ENCODE data around the gene SDC3. TPM values are rescaled to one million over a fixed set of nuclear protein-coding genes. Genes with fewer than 3 reads are reported as not detected.

The SDC3 gene
- total RNA-seq, 1 experiment from 2014 or later, result 7.7 TPM

DNA sequence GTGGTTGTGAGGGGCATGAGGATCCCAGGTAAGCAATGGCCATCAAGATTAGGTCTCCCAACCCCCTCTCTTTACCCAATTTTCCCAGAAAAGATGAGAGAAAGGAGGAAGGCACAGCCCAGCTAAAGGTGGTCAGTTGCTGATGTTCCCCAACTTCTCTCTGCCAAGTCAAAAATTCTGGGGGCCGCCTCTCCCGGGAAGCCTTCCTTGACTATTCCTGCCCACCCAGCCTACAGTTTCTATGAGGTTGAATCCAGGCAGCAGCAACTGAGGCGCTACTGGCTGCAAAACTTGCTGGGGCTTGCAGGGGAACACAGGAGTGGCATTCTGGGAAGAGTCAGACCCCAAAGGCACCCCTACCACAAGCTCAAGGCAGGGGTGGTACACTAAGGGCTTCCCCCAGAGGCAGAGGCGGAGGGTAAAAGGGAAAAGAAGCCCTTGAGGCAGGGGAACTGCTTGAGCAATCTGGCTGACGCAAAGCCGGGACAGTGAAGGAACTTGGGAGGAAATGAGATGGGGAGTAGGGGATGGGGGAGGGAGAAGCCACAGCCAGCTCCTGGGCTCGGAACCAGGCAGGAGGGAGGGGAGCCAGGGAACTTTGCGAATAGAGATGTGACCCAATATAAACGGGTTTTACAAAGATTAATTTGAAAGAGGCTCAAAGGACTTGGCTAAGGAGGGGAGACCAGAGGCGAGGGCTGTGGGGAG lies 31.2 kb downstream of the SDC3 start:
- no TSS peak for BruUV-seq (replicated peaks)
- no peak for TF ChIP-seq EZH2 (IDR thresholded peaks at IDR 0.05; ENCODE audit: borderline replicate concordance, low read depth, low read length, poor library complexity, severe bottlenecking)
- ChIA-PET POLR2A (ENCODE audit: low non-redundant PET) (no interaction called here), CTCF (interaction anchor here (0.7 kb wide), 1 partner anchor 97 kb away, joined by 3 read pairs; no protein-coding TSS in a partner anchor)
- peaks cover 23% of the 10 kb centered on the region for H3K4me1 ChIP-seq (ENCODE audit: insufficient read depth, low read length, poor library complexity, severe bottlenecking)
- intact Hi-C loops (cut with micrococcal nuclease; ENCODE audit: unreplicated experiment), result no loop called here
- peak; percentile 57 for DNase-seq (ENCODE audit: low spot score)
- no peaks in the 10 kb centered on the region for H3K9me3 ChIP-seq (ENCODE audit: low read depth, low read length, poor library complexity, severe bottlenecking)
- no peak overlapping the region for H3K4me3 ChIP-seq (ENCODE audit: low read depth, low read length, poor library complexity, severe bottlenecking)
- H3K27ac ChIP-seq (ENCODE audit: low read depth, low read length, poor library complexity, severe bottlenecking), result no peak overlapping the region
- H3K36me3 ChIP-seq (ENCODE audit: insufficient read depth, low read length, poor library complexity, severe bottlenecking), result no peaks in the 10 kb centered on the region
- no peaks in the 10 kb centered on the region for H3K27me3 ChIP-seq (replicated peaks; ENCODE audit: insufficient read depth, low read depth, low read length, poor library complexity)

DNA sequence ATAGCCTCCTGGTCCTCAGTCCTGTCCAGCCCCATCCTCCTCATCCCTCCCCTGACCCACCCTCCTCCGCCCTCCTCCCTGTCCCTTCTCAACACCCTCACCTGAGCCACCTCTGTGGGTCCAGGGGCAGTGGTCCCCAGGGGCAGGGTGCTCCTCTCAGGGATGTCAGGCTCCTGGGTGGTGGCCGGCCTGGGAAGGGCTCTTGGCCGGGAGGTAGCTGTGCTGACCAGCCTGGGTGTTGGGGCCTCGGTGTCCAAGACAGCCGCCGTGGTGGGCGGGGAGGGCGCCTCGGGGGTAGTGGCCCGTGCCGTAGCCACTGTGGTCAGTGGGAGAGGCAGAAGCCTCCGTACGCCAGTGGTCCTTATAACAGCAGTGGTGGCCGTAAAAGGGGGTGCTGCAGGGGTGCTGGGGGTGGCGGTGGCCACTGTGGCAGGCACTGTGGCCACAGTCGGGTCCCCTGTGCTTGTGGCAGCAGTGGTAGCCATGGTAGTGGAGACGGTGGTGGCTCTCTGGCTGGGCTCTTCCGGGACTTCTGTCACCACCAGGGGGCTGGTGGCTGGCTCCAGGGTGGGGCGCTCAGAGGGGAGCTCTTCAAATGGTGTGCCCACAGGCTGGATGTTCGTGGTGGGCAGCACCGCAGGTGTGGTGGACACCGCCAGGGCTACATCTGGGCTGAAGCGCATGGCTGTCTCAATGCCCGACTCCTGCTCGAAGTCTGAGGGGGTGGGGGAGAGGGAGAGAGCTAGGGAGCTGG lies 31.9 kb downstream of the SDC3 start:
- TF ChIP-seq, protein P1, sequence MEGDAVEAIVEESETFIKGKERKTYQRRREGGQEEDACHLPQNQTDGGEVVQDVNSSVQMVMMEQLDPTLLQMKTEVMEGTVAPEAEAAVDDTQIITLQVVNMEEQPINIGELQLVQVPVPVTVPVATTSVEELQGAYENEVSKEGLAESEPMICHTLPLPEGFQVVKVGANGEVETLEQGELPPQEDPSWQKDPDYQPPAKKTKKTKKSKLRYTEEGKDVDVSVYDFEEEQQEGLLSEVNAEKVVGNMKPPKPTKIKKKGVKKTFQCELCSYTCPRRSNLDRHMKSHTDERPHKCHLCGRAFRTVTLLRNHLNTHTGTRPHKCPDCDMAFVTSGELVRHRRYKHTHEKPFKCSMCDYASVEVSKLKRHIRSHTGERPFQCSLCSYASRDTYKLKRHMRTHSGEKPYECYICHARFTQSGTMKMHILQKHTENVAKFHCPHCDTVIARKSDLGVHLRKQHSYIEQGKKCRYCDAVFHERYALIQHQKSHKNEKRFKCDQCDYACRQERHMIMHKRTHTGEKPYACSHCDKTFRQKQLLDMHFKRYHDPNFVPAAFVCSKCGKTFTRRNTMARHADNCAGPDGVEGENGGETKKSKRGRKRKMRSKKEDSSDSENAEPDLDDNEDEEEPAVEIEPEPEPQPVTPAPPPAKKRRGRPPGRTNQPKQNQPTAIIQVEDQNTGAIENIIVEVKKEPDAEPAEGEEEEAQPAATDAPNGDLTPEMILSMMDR (conservative IDR thresholded peaks at IDR 0.05; ENCODE audit: low read depth, low read length), result peak; percentile 29; the same call in 1 of the 2 replicates
- no peak for TF ChIP-seq EZH2 (IDR thresholded peaks at IDR 0.05; ENCODE audit: borderline replicate concordance, low read depth, low read length, poor library complexity, severe bottlenecking)
- H3K27me3 ChIP-seq (replicated peaks; ENCODE audit: insufficient read depth, low read depth, low read length, poor library complexity), result no peaks in the 10 kb centered on the region
- peaks cover 6% of the 10 kb centered on the region for H3K9me3 ChIP-seq (ENCODE audit: low read depth, low read length, poor library complexity, severe bottlenecking)
- H3K4me1 ChIP-seq (ENCODE audit: insufficient read depth, low read length, poor library complexity, severe bottlenecking), result peaks cover 23% of the 10 kb centered on the region
- intact Hi-C loops (cut with micrococcal nuclease; ENCODE audit: unreplicated experiment), result no loop called here
- ChIA-PET POLR2A (ENCODE audit: low non-redundant PET) (no interaction called here), CTCF (no interaction called here)
- no peaks in the 10 kb centered on the region for H3K36me3 ChIP-seq (ENCODE audit: insufficient read depth, low read length, poor library complexity, severe bottlenecking)
- no TSS peak for BruUV-seq (replicated peaks)
- H3K27ac ChIP-seq (ENCODE audit: low read depth, low read length, poor library complexity, severe bottlenecking), result no peak overlapping the region
- DNase-seq (ENCODE audit: low spot score), result no peak
- no peak overlapping the region for H3K4me3 ChIP-seq (ENCODE audit: low read depth, low read length, poor library complexity, severe bottlenecking)

DNA sequence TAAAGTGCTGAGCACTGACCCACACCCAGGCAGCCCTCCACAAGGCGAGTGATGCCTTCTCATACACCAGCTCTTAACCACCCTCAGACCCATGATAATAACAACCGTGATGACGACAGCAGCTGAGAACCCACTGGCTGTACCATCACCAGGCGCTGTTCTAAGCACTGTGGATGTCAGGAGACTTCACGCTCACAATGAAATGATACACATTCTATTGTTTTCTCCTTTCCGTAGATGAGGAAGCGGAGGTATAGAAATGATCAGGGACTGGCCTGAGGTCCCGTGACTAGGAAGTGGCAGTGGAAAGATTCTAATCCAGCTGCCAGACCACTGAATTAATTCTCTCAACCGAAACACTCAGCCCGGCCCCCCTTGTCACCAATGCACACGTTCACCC lies 32.6 kb downstream of the SDC3 start:
- H3K36me3 ChIP-seq (ENCODE audit: insufficient read depth, low read length, poor library complexity, severe bottlenecking), result no peaks in the 10 kb centered on the region
- no peaks in the 10 kb centered on the region for H3K27me3 ChIP-seq (replicated peaks; ENCODE audit: insufficient read depth, low read depth, low read length, poor library complexity)
- H3K4me3 ChIP-seq (ENCODE audit: low read depth, low read length, poor library complexity, severe bottlenecking), result no peak overlapping the region
- POLR2A ChIA-PET (ENCODE audit: low non-redundant PET), result no interaction called here
- H3K27ac ChIP-seq (ENCODE audit: low read depth, low read length, poor library complexity, severe bottlenecking), result no peak overlapping the region
- no peak for DNase-seq (ENCODE audit: low spot score)
- H3K4me1 ChIP-seq (ENCODE audit: insufficient read depth, low read length, poor library complexity, severe bottlenecking), result peaks cover 23% of the 10 kb centered on the region
- CTCF ChIA-PET, result no interaction called here
- peaks cover 6% of the 10 kb centered on the region for H3K9me3 ChIP-seq (ENCODE audit: low read depth, low read length, poor library complexity, severe bottlenecking)
- intact Hi-C loops (cut with micrococcal nuclease; ENCODE audit: unreplicated experiment), result no loop called here
- TF ChIP-seq EZH2 (IDR thresholded peaks at IDR 0.05; ENCODE audit: borderline replicate concordance, low read depth, low read length, poor library complexity, severe bottlenecking), result no peak
- TF ChIP-seq, protein P1 (conservative IDR thresholded peaks at IDR 0.05; ENCODE audit: low read depth, low read length), result no peak
- no TSS peak for BruUV-seq (replicated peaks)
